Endodermal cell (in vitro differentiated cells): ENCODE measurements around the gene AKAP7. TPM values are rescaled to one million over a fixed set of nuclear protein-coding genes. Genes with fewer than 3 reads are reported as not detected.
A peak's percentile ranks its signal among the peaks of the same experiment; 100 is the strongest.

Source experiments
- DNase-seq: peaks from one replicate; pipeline ENCODE4 v3.0.0-alpha.2; 2017
- H3K27ac ChIP-seq: 2 replicates; pipeline ENCODE4 v1.5.1; 2013; ENCODE audit warnings: mild to moderate bottlenecking, low read depth, low read length, moderate library complexity
- H3K27me3 ChIP-seq: 2 replicates; pipeline ENCODE4 v1.6.1; 2013; ENCODE audit warnings: mild to moderate bottlenecking, low read length, moderate library complexity; ENCODE audit not compliant: insufficient read depth, control insufficient read depth, poor library complexity, severe bottlenecking
- H3K36me3 ChIP-seq: 2 replicates; pipeline ENCODE4 v1.7.0; 2013; ENCODE audit warnings: mild to moderate bottlenecking, low read length, moderate library complexity; ENCODE audit not compliant: control insufficient read depth, insufficient read depth
- H3K4me1 ChIP-seq: one replicate; pipeline ENCODE4 v1.7.0; 2013; ENCODE audit warnings: low read length; ENCODE audit not compliant: control insufficient read depth, insufficient read depth
- H3K4me3 ChIP-seq: 2 replicates; pipeline ENCODE4 v1.5.1; 2013; ENCODE audit warnings: mild to moderate bottlenecking, low read length, moderate library complexity
- H3K9ac ChIP-seq: 2 replicates; pipeline ENCODE4 v1.6.1; 2013; ENCODE audit warnings: mild to moderate bottlenecking, low read length, moderate library complexity; ENCODE audit not compliant: poor library complexity, severe bottlenecking; ENCODE audit errors: extremely low read depth
- H3K9me3 ChIP-seq: 2 replicates; pipeline ENCODE4 v1.6.1; 2013; ENCODE audit warnings: mild to moderate bottlenecking, low read length, moderate library complexity; ENCODE audit not compliant: control insufficient read depth
- H3K27ac Mint-ChIP-seq: 2 replicates; pipeline ENCODE4 v1.8.0; 2020; ENCODE audit warnings: mixed read lengths
- H3K27me3 Mint-ChIP-seq: 2 replicates; pipeline ENCODE4 v1.8.0; 2021; ENCODE audit warnings: mild to moderate bottlenecking, mixed read lengths; ENCODE audit not compliant: insufficient read depth
- H3K36me3 Mint-ChIP-seq: 2 replicates; pipeline ENCODE4 v1.8.0; 2020; ENCODE audit warnings: low read depth, mixed read lengths
- H3K4me1 Mint-ChIP-seq: 2 replicates; pipeline ENCODE4 v1.8.0; 2020; ENCODE audit warnings: mixed read lengths
- H3K4me3 Mint-ChIP-seq: 2 replicates; pipeline ENCODE4 v1.8.0; 2020; ENCODE audit warnings: mild to moderate bottlenecking, moderate library complexity, mixed read lengths
- H3K9me3 Mint-ChIP-seq: 2 replicates; pipeline ENCODE4 v1.8.0; 2020; ENCODE audit warnings: mild to moderate bottlenecking, mixed read lengths
- WGBS, 2 experiments: methylation state at CpG; one replicate each; pipeline versions ENCODE4 v1.1.5 to v1.1.7; 2013; ENCODE audit warnings: missing lambda C conversion rate in 2 of 2, mixed read lengths in 1 of 2; ENCODE audit not compliant: insufficient coverage in 1 of 2, insufficient read length in 1 of 2; 5-methylcytosine and 5-hydroxymethylcytosine counted together
- total RNA-seq, 2 donors: library from RNA; stranded (reverse); fragmentation: NEBNext Ultra II Directional in 1 of 2; extraction: Animal tissue kit (Norgen Biotek cat#: 25700) in 1 of 2; gene quantifications; 2 replicates in 1 of 2; 3 replicates in 1 of 2; pipeline ENCODE4 v1.2.1, GENCODE V29; 2021
- TF ChIP-seq, protein P1 (sequence below): fragments of 200-600 bp; sonication (generic); conservative IDR thresholded peaks from 2 replicates; pipeline ENCODE4 v1.5.0; 2021; ENCODE audit warnings: antibody characterized with exemption, mild to moderate bottlenecking

Gene AKAP7
- total RNA-seq, 2 donors from 2014 or later = 6.2 to 6.7 TPM

DNA sequence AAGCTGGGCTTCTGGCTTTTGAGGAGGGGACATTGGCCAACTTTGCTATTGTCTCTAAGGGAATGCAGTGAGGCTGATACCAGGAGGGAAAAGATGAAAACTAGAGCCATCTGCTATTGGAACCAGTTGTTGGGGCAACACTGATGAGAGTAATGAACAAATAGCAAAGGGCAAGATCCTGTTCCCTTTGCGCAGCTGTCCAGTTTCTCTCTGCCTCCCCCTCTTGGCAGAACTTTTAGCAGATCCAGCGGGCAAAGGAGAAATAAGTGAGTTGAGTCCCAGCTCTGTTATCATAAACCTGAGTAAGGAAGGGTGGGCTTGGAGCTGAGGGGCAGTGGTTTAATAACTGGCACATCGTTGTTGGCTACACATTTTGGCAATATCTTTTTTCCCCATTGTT, 126.8 kb downstream of the AKAP7 start:
- Mint-ChIP-seq H3K27me3 (no peaks in the 10 kb centered on the region), H3K36me3 (peaks cover 8% of the 10 kb centered on the region), H3K4me3 (no peak overlapping the region), H3K27ac (no peak overlapping the region), H3K4me1 (peaks cover 19% of the 10 kb centered on the region), H3K9me3 (peaks cover 22% of the 10 kb centered on the region)
- H3K36me3 ChIP-seq = no peaks in the 10 kb centered on the region
- peaks cover 5% of the 10 kb centered on the region for H3K4me1 ChIP-seq
- 97 to 100% methylated on average over 1 to 3 of the region's 3 CpGs for WGBS, 2 experiments
- TF ChIP-seq, protein P1, sequence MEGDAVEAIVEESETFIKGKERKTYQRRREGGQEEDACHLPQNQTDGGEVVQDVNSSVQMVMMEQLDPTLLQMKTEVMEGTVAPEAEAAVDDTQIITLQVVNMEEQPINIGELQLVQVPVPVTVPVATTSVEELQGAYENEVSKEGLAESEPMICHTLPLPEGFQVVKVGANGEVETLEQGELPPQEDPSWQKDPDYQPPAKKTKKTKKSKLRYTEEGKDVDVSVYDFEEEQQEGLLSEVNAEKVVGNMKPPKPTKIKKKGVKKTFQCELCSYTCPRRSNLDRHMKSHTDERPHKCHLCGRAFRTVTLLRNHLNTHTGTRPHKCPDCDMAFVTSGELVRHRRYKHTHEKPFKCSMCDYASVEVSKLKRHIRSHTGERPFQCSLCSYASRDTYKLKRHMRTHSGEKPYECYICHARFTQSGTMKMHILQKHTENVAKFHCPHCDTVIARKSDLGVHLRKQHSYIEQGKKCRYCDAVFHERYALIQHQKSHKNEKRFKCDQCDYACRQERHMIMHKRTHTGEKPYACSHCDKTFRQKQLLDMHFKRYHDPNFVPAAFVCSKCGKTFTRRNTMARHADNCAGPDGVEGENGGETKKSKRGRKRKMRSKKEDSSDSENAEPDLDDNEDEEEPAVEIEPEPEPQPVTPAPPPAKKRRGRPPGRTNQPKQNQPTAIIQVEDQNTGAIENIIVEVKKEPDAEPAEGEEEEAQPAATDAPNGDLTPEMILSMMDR = peak; percentile 27
- peak overlapping the region; percentile 19 for H3K4me3 ChIP-seq
- DNase-seq = no peak
- H3K27ac ChIP-seq = no peak overlapping the region
- H3K27me3 ChIP-seq = no peaks in the 10 kb centered on the region
- peaks cover 18% of the 10 kb centered on the region for H3K9me3 ChIP-seq
- H3K9ac ChIP-seq = no peak overlapping the region

DNA sequence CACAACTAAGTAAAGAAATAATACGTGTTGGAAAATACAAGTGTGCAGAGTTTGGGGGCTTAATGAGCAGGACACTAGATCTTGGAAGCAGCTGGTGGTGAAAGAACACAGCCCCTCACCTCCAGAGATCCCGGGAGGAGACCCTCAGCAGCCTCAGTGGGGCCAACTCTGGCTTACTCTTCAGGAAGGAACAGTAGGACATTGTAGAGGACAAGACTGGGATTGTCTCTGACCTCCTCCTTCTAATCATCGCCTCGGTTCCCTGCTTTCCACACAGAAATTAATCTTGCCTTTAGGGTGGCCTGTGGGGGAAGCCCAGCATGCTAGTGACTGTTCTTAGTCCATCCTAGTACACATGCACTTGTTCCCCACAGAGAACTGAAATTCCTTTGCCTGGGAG, 130.7 kb downstream of the AKAP7 start:
- Mint-ChIP-seq H3K27ac (no peak overlapping the region), H3K9me3 (peaks cover 23% of the 10 kb centered on the region), H3K4me1 (no peaks in the 10 kb centered on the region), H3K4me3 (no peak overlapping the region), H3K27me3 (no peaks in the 10 kb centered on the region), H3K36me3 (peaks cover 10% of the 10 kb centered on the region)
- peaks cover 24% of the 10 kb centered on the region for H3K9me3 ChIP-seq
- no peak overlapping the region for H3K27ac ChIP-seq
- H3K27me3 ChIP-seq = no peaks in the 10 kb centered on the region
- DNase-seq = no peak
- no peak overlapping the region for H3K9ac ChIP-seq
- H3K4me1 ChIP-seq = peaks cover 5% of the 10 kb centered on the region
- no peaks in the 10 kb centered on the region for H3K36me3 ChIP-seq
- H3K4me3 ChIP-seq = no peak overlapping the region
- WGBS, 2 experiments = 95 to 100% methylated on average over 1 to 4 of the region's 4 CpGs
- TF ChIP-seq, protein P1 = no peak

DNA sequence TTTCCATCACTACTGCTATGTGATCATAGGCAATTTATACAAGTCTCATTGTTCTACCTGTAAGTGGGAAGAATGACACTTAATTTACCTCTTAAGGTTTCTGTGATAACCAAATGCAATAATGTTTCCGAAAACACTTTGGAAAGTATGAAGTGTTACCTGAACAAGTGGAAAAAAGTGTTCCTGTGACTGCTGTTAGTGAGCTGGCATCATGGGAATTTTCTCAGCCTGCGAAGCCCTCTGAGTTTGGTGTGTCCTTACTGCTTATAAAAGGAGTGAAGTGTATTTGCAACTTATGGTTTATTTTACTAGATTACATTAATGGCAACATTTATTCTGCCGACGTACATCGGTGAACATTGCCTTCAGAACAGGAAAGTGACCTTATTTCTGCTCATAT, 133.0 kb downstream of the AKAP7 start:
- Histone ChIP-seq H3K9me3 (peaks cover 18% of the 10 kb centered on the region), H3K4me1 (no peaks in the 10 kb centered on the region), H3K4me3 (no peak overlapping the region), H3K9ac (no peak overlapping the region), H3K27me3 (no peaks in the 10 kb centered on the region), H3K36me3 (no peaks in the 10 kb centered on the region), H3K27ac (no peak overlapping the region)
- 94 to 96% methylated on average over 4 to 5 of the region's 5 CpGs for WGBS, 2 experiments
- Mint-ChIP-seq H3K36me3 (peaks cover 9% of the 10 kb centered on the region), H3K27ac (no peak overlapping the region), H3K4me1 (no peaks in the 10 kb centered on the region), H3K4me3 (no peak overlapping the region), H3K9me3 (peaks cover 19% of the 10 kb centered on the region), H3K27me3 (no peaks in the 10 kb centered on the region)
- TF ChIP-seq, protein P1 = no peak
- DNase-seq = no peak
